ENCODE results near the gene CCDC183.
"Not testable (repeated sequence)": the region's sequence is repeated elsewhere in the genome, so short reads cannot be mapped to it uniquely, and the experiment has no call there.

- TF ChIP-seq EZH2 (IDR thresholded peaks at IDR 0.05; ENCODE audit: borderline replicate concordance, low read length); CTCF (IDR thresholded peaks at IDR 0.05; ENCODE audit: low read length): not testable (repeated sequence)
Measured at GRCh38 chr9:136766410-136767120, 29.6 kb upstream of the CCDC183 start.
